MM.1S (cell line): ENCODE data around the gene SERPINA12.

ENCODE experiments used
- CTCF ChIP-seq: fragments of 300-600 bp; sonication (generic); IDR thresholded peaks from 2 replicates; pipeline ENCODE4 v1.5.1; 2016; ENCODE audit warnings: antibody characterized with exemption, low read length, mixed read lengths
- EZH2 ChIP-seq: fragments of 300-600 bp; sonication (generic); optimal IDR thresholded peaks from 2 replicates; pipeline ENCODE3; 2017; ENCODE audit warnings: low read depth, mild to moderate bottlenecking, antibody characterized with exemption, low read length, mixed read lengths
- EZH2phosphoT487 ChIP-seq: fragments of 300-600 bp; sonication (generic); IDR thresholded peaks from 2 replicates; pipeline ENCODE4 v1.6.1; 2018; ENCODE audit warnings: antibody characterized with exemption, low read length

GRCh38 chr14:94538070-94538740, 28.9 kb upstream of the SERPINA12 start:
- TF ChIP-seq CTCF (no peak), EZH2 (no peak), EZH2phosphoT487 (no peak)
